ENCODE results near the gene DNAH1.

Gene DNAH1

GRCh38 chr3:52406791-52407510 is 90.8 kb downstream of the DNAH1 start:
- DNase-seq: no peak

DNA sequence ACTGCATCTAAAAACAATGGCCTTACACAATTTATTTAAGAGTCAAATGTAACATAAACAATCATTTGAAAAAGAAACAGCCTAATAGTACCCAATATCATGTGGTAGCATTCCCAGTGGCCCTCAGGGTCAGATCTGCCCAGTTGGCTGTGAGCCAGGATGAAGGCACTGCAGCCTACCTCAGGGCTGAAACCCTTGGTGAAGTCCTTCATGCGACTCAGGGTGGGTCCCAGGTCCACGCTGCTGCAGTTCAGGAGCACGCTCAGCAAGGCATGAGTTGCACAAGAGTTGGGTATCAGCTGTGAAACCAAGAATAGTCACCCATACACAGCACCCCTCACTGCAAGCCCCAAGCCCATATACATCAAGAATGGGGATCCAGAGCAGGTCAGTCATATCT is 91.7 kb downstream of the DNAH1 start:
- DNase-seq: no peak

DNA sequence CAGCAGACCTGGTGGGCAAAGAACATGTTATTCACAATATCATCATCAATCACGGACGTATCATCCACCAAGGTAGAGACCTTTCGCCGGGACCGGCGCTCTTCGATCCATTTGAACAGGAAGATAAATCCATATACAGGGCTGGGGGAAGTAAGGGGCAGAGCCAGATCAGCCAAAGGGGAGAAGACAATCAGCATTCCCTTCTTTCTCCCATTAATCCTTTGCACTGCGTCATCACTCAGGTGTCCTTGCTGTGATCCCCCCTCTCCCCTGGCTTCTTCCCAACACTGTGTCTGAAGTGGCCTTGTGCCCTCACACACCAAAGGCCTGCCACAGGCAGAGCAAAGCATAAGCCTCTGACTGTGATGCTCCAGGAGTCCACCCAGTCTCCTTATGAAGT is 92.3 kb downstream of the DNAH1 start:
- DNase-seq: no peak

- no peak for DNase-seq
These were observed 99.7 kb downstream of the DNAH1 start for GRCh38 chr3:52415800-52416199.

GRCh38 chr3:52420388-52420787 is 104.3 kb downstream of the DNAH1 start:
- DNase-seq: no peak

DNA sequence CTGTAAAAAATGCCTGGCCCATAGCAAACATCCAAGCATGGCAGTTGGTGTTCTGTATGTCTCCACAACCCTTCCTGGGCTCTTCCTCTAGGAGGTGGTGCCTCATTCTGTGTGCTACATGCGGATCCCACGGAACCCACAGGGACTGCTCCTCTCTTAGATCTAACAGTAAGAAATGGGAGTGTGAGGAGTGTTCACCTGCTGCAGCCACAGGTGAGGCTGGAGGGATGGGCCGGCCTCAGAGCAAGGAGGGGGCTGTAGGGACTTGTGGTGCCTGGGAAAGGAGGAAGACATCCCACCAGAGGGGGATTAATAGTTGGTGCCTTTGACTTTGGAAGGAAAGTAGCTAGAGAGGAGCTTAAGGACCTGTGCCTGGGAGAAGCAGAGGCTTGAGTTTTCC is 106.5 kb downstream of the DNAH1 start:
- DNase-seq: no peak

DNA sequence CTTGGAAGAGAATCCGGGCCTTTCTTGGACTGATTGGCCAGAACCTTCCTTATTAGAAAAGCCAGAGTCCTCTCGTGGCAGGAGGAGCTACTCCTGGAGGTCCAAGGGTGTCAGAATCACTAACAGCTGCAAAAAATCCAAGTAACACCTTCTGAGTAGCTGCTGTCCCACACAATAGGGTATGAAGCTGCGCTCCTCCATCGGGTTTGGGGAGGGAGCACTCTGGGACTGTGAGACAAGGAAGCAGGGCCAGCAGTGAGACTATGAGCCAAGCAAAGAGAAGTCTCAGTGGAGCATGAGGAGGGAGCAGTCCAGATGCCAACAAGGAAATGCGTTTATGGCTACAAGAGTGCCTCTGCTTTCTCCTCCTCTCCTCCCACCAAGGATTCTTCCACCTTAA is 107.1 kb downstream of the DNAH1 start:
- no peak for DNase-seq

DNA sequence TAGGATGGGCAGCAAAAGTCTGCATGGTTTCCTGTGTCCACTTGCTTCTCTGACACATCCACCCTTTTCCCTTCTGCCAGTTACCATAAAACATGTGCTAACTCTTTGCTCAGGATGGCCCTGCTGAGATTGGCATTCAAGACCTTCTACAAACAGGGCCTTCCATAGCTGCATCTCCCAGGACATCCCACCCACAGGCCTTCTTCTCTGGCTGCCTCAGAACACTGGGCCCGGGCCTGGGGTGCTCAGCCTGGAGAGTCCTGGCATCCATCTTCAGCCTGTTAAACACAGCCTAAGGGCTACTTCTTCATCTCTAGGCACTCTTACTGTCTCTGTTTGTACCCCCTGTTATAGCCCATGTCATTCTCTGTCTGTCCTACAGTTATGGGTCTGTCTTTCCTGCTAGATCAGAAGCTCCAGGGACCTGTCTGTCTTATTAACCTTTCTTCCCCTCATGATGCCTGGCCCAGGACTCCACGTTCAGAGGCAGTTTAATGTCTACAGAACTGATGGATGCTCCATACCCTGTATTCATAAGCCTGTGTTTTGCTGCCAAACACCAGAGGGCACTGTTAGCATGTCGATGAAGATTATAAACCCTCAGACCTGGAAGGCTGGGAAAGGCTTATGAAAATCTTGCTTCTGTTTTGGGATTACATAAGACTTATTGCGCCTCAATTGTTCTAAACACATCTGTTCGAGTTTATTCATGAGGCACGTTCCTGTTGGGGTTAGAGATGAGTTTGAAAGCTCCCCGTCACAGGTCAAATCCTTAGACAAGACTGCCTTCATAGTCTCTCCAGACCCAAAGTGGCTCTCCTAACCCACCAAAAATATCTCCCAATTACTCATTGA is 112.3 kb downstream of the DNAH1 start:
- DNase-seq: no peak

GRCh38 chr3:52429031-52429430 is 112.9 kb downstream of the DNAH1 start:
- DNase-seq: no peak

- DNase-seq: no peak
These were observed 113.8 kb downstream of the DNAH1 start for GRCh38 chr3:52429779-52430415.

DNA sequence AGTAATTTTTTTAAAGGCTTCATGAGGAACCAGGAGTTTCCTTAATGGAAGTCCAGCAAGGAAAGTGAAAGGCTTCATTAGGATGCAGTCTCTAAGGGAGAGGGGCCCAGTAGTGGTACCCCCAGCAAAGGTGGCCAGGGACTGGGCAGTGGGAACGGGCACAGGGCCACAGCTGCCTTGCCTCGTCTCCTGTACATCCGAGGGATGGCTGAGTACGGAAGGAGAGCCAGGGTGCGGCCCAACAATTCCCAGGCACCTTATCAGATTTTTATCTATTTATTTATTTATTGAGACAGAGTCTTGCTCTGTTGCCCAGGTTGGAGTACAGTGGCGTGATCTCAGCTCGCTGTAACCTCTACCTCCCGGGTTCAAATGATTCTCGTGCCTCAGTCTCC is 114.3 kb downstream of the DNAH1 start:
- DNase-seq: no peak

DNA sequence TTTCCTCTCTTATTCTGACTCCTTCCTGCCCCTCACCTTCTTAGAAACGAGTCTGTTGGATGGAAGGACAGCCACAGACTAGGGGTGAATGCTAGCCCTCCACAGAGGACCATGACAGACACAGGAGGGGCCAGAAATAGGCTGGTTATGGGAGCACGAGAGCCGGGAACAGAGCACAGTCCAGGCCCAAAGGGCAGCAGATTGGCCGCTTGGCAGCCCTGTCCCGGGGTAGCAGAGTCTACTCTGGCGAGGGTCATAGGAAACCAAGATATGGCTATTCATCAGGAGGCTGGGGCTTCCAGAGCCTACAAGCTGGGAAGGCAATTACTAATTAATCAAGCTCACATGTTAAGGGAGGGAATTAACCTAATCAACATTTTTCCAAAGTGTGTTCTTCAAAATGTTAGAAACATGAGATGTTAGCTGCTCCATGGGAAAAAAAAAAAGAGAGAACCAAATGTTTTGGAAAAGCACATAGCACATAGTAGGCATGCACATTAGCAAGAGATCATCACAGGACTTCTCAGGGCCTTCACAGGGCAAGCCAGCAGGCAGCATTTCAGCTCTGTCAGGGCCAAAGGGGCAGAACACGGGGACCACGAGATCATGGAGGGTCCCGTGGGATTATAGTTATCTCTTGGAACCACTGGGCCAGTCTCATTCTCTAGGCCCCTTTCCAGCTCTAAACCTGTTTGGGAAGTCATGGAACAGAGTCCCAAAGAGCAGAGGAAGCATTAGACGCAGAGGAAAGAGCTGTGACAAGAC is 115.5 kb downstream of the DNAH1 start:
- DNase-seq: no peak

- DNase-seq: no peak
These were observed 116.1 kb downstream of the DNAH1 start for GRCh38 chr3:52432225-52432624.

GRCh38 chr3:52432691-52433141 is 116.6 kb downstream of the DNAH1 start:
- DNase-seq: no peak

- DNase-seq: no peak
These were observed 117.3 kb downstream of the DNAH1 start for GRCh38 chr3:52433328-52433995.

DNA sequence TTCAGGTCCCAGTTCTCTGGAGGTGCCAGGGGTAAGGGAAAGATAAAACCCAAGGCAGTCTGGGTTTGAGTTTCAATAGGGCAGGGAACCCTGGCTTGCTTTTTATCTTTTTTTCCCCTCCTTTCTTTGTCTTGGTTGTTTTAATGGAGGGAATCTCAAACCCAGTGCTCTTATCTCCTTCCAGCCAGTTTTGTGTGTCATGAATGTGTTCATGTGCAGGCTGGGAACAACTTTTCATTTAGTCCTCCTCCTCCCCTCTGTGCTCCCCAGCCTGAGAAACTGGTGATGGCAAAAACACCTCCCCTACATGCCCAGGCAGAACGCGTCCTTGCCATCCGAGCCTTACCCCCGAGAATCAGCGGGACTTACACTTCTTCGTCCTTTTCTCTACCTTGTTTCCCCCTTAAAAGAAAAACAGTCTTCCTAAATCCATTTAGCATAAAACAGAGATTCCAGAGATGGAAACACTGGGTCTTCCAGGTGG is 117.9 kb downstream of the DNAH1 start:
- no peak for DNase-seq

GRCh38 chr3:52434491-52435115 is 118.5 kb downstream of the DNAH1 start:
- DNase-seq: no peak

GRCh38 chr3:52435246-52436101 is 119.4 kb downstream of the DNAH1 start:
- no peak for DNase-seq

DNA sequence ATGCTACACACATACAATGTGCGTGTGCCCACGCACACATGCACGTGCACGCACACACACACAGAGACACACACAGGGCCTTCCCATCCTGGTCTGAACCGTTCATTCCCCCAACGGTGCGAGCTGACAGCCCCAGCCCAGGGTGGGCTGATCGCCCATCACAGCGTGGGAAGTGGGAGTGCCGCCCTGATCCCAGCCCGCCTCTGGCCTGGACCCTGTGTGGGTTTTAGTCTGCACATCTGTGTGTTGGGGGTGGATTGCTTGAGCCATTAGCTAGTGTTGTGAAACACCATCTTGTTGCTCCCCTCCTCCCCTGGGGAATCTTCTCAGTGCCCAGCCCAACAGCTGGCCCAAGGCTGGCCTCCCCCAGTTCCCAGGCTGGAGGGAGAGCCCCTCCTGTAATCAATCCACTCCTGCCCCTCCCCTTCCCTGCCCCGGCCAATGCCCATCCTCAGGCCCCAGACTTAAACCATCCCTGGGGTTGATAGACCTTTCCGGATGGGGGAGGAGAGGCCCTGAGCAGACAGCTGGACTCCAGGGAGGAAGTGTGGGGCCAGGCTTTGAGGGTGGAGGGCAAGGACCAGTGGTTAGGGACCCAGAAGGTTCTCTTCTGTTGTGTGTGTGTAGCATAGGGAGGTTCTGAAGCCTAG is 120.5 kb downstream of the DNAH1 start:
- DNase-seq: no peak
